HFF-Myc (cell line): Measurements from ENCODE around the gene CHST11.
"Not testable (repeated sequence)": the region's sequence is repeated elsewhere in the genome, so short reads cannot be mapped to it uniquely, and the experiment has no call there.

Experiments used
- DNase-seq: peaks from one replicate; pipeline ENCODE4 v3.0.0-alpha.2; 2011; ENCODE audit warnings: low read depth; ENCODE audit errors: extremely low read depth
- H3K4me3 ChIP-seq: replicated peaks from 2 replicates; pipeline ENCODE4 v1.5.1; 2011; ENCODE audit warnings: low read depth, mild to moderate bottlenecking, control low read depth, low read length
- CTCF ChIP-seq: IDR thresholded peaks from 2 replicates; pipeline ENCODE4 v1.5.1; 2012; ENCODE audit warnings: mild to moderate bottlenecking, low read depth, low read length, control low read depth; ENCODE audit errors: missing control alignments

The CHST11 gene

GRCh38 chr12:104526751-104527150 is 70.0 kb downstream of the CHST11 start:
- no peak overlapping the region for H3K4me3 ChIP-seq
- no peak for DNase-seq
- TF ChIP-seq CTCF = no peak

GRCh38 chr12:104527653-104528052 is 70.9 kb downstream of the CHST11 start:
- DNase-seq, H3K4me3 ChIP-seq: not testable (repeated sequence)

- H3K4me3 ChIP-seq = no peak overlapping the region
- no peak for DNase-seq
- no peak for TF ChIP-seq CTCF
Measured at GRCh38 chr12:104529130-104529874, 72.6 kb downstream of the CHST11 start.

GRCh38 chr12:104532636-104533035 is 75.9 kb downstream of the CHST11 start:
- no peak overlapping the region for H3K4me3 ChIP-seq
- TF ChIP-seq CTCF = no peak
- no peak for DNase-seq

GRCh38 chr12:104533134-104533533 is 76.4 kb downstream of the CHST11 start:
- TF ChIP-seq CTCF = no peak
- no peak overlapping the region for H3K4me3 ChIP-seq
- DNase-seq = no peak

- no peak for DNase-seq
- no peak for TF ChIP-seq CTCF
- H3K4me3 ChIP-seq = no peak overlapping the region
Measured at GRCh38 chr12:104534162-104534856, 77.6 kb downstream of the CHST11 start.

- DNase-seq = no peak
- no peak overlapping the region for H3K4me3 ChIP-seq
- TF ChIP-seq CTCF = no peak
Measured at GRCh38 chr12:104534857-104535248, 78.1 kb downstream of the CHST11 start.
